HepG2 (cell line): ENCODE measurements around the gene B4GALT5. TPM values are rescaled to one million over a fixed set of nuclear protein-coding genes. Genes with fewer than 3 reads are reported as not detected.

ENCODE experiments used
- EZH2 ChIP-seq: conservative IDR thresholded peaks from 2 replicates; pipeline ENCODE4 v1.6.1; 2012; ENCODE audit warnings: mild to moderate bottlenecking, low read depth, low read length, moderate library complexity
- FOXA1 ChIP-seq, 2 experiments: fragments of 450-650 bp in 1 of 2; sonication (generic) in 1 of 2; formaldehyde crosslinking in 1 of 2; IDR thresholded peaks; 2 replicates each; pipeline versions ENCODE4 v1.4.0 to v1.6.1; 2016 to 2020; ENCODE audit warnings: missing genetic modification reagents in 1 of 2
- GFI1 ChIP-seq: sonication (generic); formaldehyde crosslinking; IDR thresholded peaks from 2 replicates; pipeline ENCODE4 v1.5.0; 2020; ENCODE audit warnings: missing genetic modification reagents, mild to moderate bottlenecking, borderline replicate concordance
- KDM6A ChIP-seq: IDR thresholded peaks from 2 replicates; pipeline ENCODE4 v1.6.1; 2016; ENCODE audit warnings: low read depth
- NCOA5 ChIP-seq: sonication (generic); formaldehyde crosslinking; IDR thresholded peaks from 2 replicates; pipeline ENCODE4 v1.4.0; 2020; ENCODE audit warnings: missing genetic modification reagents
- NPAS2 ChIP-seq: sonication (generic); formaldehyde crosslinking; IDR thresholded peaks from 2 replicates; pipeline ENCODE4 v1.8.0; 2022; ENCODE audit warnings: mild to moderate bottlenecking, missing genetic modification reagents, borderline replicate concordance
- RFX1 ChIP-seq: fragments of 450-650 bp; IDR thresholded peaks from 2 replicates; pipeline ENCODE4 v1.6.1; 2017
- SNRNP70 ChIP-seq: fragments of 200-400 bp; formaldehyde crosslinking; IDR thresholded peaks from 2 replicates; pipeline ENCODE4 v1.6.1; 2017; ENCODE audit warnings: mild to moderate bottlenecking, low read depth, low read length, moderate library complexity
- THYN1 ChIP-seq: sonication (generic); formaldehyde crosslinking; IDR thresholded peaks from 2 replicates; pipeline ENCODE4 v1.8.1; 2023; ENCODE audit warnings: low read depth, mild to moderate bottlenecking, moderate library complexity, missing genetic modification reagents, borderline replicate concordance
- ZIK1 ChIP-seq: sonication (generic); formaldehyde crosslinking; IDR thresholded peaks from 2 replicates; pipeline ENCODE4 v1.5.0; 2020; ENCODE audit warnings: mild to moderate bottlenecking, low read depth, missing genetic modification reagents, borderline replicate concordance
- ZNF33A ChIP-seq: sonication (generic); formaldehyde crosslinking; IDR thresholded peaks from 2 replicates; pipeline ENCODE4 v1.5.1; 2020; ENCODE audit warnings: missing genetic modification reagents, mild to moderate bottlenecking, moderate library complexity, borderline replicate concordance
- ZNF530 ChIP-seq: sonication (generic); formaldehyde crosslinking; IDR thresholded peaks from 2 replicates; pipeline ENCODE4 v1.5.0; 2020; ENCODE audit warnings: low read depth, mild to moderate bottlenecking, missing genetic modification reagents
- ZNF614 ChIP-seq: IDR thresholded peaks from 2 replicates; pipeline ENCODE4 v1.6.1; 2018; ENCODE audit warnings: missing biosample characterization, missing genetic modification reagents, inconsistent platforms, borderline replicate concordance
- ZNF773 ChIP-seq: sonication (generic); formaldehyde crosslinking; IDR thresholded peaks from 2 replicates; pipeline ENCODE4 v1.4.0; 2020; ENCODE audit warnings: missing genetic modification reagents, borderline replicate concordance
- polyA plus RNA-seq, 8 experiments: library from polyadenylated mRNA; depleted of rRNA in 3 of 8; stranded (reverse) in 7 of 8; unstranded in 1 of 8; fragments of >200 nt; fragmentation: Illumina TruSeq in 4 of 8; extraction: Trizol in 4 of 8; gene quantifications; 2 replicates each; pipeline versions ENCODE4 v1.2.1 to v1.2.3, GENCODE V29; 2011 to 2016; ENCODE audit warnings: low read depth in 4 of 8, missing spikeins in 1 of 8, mixed read lengths in 1 of 8; ENCODE audit not compliant: insufficient read depth in 1 of 8
- total RNA-seq, 5 experiments: library from RNA; depleted of rRNA; stranded (reverse); fragments of >200 nt; fragmentation: Illumina TruSeq; extraction: Trizol; gene quantifications; 2 replicates each; pipeline ENCODE4 v1.2.3, GENCODE V29; 2016; ENCODE audit warnings: low read depth in 1 of 5
- TF ChIP-seq, protein P1 (sequence below): sonication (generic); formaldehyde crosslinking; IDR thresholded peaks from 2 replicates; pipeline ENCODE4 v1.4.0; 2020; ENCODE audit warnings: missing genetic modification reagents, borderline replicate concordance
- TF ChIP-seq, protein P2 (sequence below): sonication (generic); formaldehyde crosslinking; IDR thresholded peaks from 2 replicates; pipeline ENCODE4 v1.4.0; 2020; ENCODE audit warnings: mild to moderate bottlenecking, missing genetic modification reagents
- TF ChIP-seq, protein P3 (sequence below): IDR thresholded peaks from 2 replicates; pipeline ENCODE4 v1.4.0; 2020; ENCODE audit warnings: mild to moderate bottlenecking, missing genetic modification reagents

Gene B4GALT5
- total and polyA plus RNA-seq, 2 of the 13 experiments (the other 11 are each of a cell fraction or from before 2014, with no cell fraction given) = 27.3 to 30.9 TPM

DNA sequence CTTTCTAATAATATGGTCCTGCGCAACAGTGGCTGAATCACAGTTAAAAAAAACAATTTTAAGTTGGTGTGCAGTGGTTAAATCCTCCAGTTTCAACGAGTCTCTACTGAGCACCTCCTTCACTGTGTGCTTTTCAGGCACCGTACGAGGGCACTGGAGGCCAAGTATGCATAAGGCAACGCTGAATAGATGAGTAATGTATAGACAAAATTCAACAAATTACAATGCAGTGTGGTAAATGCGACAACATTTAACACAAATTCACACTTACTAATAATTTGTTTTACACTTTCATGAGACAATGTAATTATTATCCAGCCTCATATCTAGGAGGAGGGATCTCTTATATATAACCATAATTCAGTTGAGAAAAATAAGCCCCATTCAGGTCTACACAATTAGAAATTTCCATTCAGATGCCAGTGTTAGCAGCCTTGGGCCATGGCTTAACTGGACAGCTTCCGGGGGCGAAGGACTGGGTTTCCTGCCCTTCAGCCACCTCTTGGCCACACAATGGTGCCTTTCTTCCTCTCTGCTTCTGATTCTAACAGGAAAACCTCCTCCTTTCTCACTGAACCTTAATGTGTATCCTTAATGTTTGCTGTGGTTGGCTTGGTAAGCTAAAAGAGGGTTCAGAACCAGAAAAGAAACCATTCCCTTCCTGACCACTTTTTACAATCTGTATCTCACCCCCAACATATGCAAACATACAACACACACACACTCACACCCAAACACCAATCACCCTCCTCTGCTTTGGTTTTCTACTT is 51.9 kb downstream of the B4GALT5 start (continued):
- TF ChIP-seq EZH2 = no peak
- TF ChIP-seq, protein P1, sequence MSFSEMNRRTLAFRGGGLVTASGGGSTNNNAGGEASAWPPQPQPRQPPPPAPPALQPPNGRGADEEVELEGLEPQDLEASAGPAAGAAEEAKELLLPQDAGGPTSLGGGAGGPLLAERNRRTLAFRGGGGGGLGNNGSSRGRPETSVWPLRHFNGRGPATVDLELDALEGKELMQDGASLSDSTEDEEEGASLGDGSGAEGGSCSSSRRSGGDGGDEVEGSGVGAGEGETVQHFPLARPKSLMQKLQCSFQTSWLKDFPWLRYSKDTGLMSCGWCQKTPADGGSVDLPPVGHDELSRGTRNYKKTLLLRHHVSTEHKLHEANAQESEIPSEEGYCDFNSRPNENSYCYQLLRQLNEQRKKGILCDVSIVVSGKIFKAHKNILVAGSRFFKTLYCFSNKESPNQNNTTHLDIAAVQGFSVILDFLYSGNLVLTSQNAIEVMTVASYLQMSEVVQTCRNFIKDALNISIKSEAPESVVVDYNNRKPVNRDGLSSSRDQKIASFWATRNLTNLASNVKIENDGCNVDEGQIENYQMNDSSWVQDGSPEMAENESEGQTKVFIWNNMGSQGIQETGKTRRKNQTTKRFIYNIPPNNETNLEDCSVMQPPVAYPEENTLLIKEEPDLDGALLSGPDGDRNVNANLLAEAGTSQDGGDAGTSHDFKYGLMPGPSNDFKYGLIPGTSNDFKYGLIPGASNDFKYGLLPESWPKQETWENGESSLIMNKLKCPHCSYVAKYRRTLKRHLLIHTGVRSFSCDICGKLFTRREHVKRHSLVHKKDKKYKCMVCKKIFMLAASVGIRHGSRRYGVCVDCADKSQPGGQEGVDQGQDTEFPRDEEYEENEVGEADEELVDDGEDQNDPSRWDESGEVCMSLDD (CRISPR knock-in tag) = no peak
- no peak for TF ChIP-seq ZNF530
- TF ChIP-seq, protein P2, sequence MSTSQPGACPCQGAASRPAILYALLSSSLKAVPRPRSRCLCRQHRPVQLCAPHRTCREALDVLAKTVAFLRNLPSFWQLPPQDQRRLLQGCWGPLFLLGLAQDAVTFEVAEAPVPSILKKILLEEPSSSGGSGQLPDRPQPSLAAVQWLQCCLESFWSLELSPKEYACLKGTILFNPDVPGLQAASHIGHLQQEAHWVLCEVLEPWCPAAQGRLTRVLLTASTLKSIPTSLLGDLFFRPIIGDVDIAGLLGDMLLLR = no peak
- no peak for TF ChIP-seq RFX1
- TF ChIP-seq, protein P3, sequence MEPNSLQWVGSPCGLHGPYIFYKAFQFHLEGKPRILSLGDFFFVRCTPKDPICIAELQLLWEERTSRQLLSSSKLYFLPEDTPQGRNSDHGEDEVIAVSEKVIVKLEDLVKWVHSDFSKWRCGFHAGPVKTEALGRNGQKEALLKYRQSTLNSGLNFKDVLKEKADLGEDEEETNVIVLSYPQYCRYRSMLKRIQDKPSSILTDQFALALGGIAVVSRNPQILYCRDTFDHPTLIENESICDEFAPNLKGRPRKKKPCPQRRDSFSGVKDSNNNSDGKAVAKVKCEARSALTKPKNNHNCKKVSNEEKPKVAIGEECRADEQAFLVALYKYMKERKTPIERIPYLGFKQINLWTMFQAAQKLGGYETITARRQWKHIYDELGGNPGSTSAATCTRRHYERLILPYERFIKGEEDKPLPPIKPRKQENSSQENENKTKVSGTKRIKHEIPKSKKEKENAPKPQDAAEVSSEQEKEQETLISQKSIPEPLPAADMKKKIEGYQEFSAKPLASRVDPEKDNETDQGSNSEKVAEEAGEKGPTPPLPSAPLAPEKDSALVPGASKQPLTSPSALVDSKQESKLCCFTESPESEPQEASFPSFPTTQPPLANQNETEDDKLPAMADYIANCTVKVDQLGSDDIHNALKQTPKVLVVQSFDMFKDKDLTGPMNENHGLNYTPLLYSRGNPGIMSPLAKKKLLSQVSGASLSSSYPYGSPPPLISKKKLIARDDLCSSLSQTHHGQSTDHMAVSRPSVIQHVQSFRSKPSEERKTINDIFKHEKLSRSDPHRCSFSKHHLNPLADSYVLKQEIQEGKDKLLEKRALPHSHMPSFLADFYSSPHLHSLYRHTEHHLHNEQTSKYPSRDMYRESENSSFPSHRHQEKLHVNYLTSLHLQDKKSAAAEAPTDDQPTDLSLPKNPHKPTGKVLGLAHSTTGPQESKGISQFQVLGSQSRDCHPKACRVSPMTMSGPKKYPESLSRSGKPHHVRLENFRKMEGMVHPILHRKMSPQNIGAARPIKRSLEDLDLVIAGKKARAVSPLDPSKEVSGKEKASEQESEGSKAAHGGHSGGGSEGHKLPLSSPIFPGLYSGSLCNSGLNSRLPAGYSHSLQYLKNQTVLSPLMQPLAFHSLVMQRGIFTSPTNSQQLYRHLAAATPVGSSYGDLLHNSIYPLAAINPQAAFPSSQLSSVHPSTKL (CRISPR knock-in tag) = peak; percentile 64
- no peak for TF ChIP-seq NPAS2 (CRISPR knock-in tag)
- no peak for TF ChIP-seq GFI1
- TF ChIP-seq SNRNP70 = no peak
- TF ChIP-seq ZNF773 (CRISPR knock-in tag) = no peak
- TF ChIP-seq THYN1 (CRISPR knock-in tag) = no peak
- TF ChIP-seq NCOA5 (CRISPR knock-in tag) = no peak
- no peak for TF ChIP-seq ZNF614 (CRISPR knock-in tag)
- no peak for TF ChIP-seq ZNF33A (CRISPR knock-in tag)
- TF ChIP-seq ZIK1 = no peak
- TF ChIP-seq KDM6A = no peak
- TF ChIP-seq FOXA1 (IDR thresholded peaks at IDR 0.05) = no peak
- 0 out of 2 replicates have a peak, but pooled peaks have one; percentile 3 for TF ChIP-seq FOXA1 (CRISPR knock-in tag; IDR thresholded peaks at IDR 0.05)
